Endothelial cell of umbilical vein (primary cell): ENCODE data around the gene DAZAP1. TPM values are rescaled to one million over a fixed set of nuclear protein-coding genes. Genes with fewer than 3 reads are reported as not detected.

Source experiments
- BruUV-seq: library from RNA; stranded (reverse); fragments of 400-500 nt; replicated peaks from 2 replicates; lab custom pipeline; 2021; lab: Mats Ljungman, UMichigan
- CTCF ChIA-PET: fragments of 300-600, 350-600 bp; sonication (Branson Sonifier 250); formaldehyde crosslinking; loops from one replicate; lab custom pipeline; 2021; ENCODE audit warnings: antibody characterized with exemption, inconsistent platforms; lab: Charles Lee
- POLR2A ChIA-PET: fragments of 300-600, 350-600 bp; sonication (Branson Sonifier 250); formaldehyde crosslinking; loops from one replicate; lab custom pipeline; 2021; ENCODE audit warnings: antibody characterized with exemption, inconsistent platforms; lab: Charles Lee
- DNase-seq: peaks from one replicate; pipeline ENCODE4 v3.0.0-alpha.2; 2011; ENCODE audit warnings: low read depth, low spot score
- FAIRE-seq: peaks from 2 replicates; lab custom pipeline; 2011; peaks lifted over from hg19 to GRCh38; lab: Jason Lieb, UNC
- H2AFZ ChIP-seq: 2 replicates; pipeline ENCODE4 v1.6.0; 2012; ENCODE audit warnings: low read depth, low read length, control low read depth, inconsistent platforms
- H3K27ac ChIP-seq: 2 replicates; pipeline ENCODE4 v1.5.1; 2011; ENCODE audit warnings: low read depth, mild to moderate bottlenecking, control low read depth, low read length, moderate library complexity; ENCODE audit not compliant: insufficient read depth
- H3K27me3 ChIP-seq, 2 experiments: 2 replicates each; pipeline versions ENCODE4 v1.6.0 to v1.6.1; 2011; ENCODE audit warnings: low read length in 2 of 2, mixed read lengths in 1 of 2; ENCODE audit not compliant: control insufficient read depth in 2 of 2, insufficient read depth in 2 of 2
- H3K36me3 ChIP-seq, 2 experiments: 2 replicates in 1 of 2; 3 replicates in 1 of 2; pipeline ENCODE4 v1.5.1; 2011; ENCODE audit warnings: low read length in 2 of 2, mild to moderate bottlenecking in 1 of 2, moderate library complexity in 1 of 2; ENCODE audit not compliant: control insufficient read depth in 2 of 2, insufficient read depth in 2 of 2; ENCODE audit errors: extremely low read depth in 1 of 2
- H3K4me1 ChIP-seq: 3 replicates; pipeline ENCODE4 v1.5.1; 2011; ENCODE audit warnings: mild to moderate bottlenecking, low read length; ENCODE audit not compliant: control insufficient read depth, insufficient read depth; ENCODE audit errors: extremely low read depth
- H3K4me2 ChIP-seq: 2 replicates; pipeline ENCODE4 v1.6.1; 2011; ENCODE audit warnings: low read length, control low read depth, mixed read lengths; ENCODE audit not compliant: insufficient read depth
- H3K4me3 ChIP-seq, 3 experiments: fragments of 200-600 bp in 1 of 3; sonication (generic), shearing (Covaris generic) in 1 of 3; replicated peaks in 1 of 3; 2 replicates each; pipeline ENCODE4 v1.5.1; 2011 to 2016; ENCODE audit warnings: control low read depth in 3 of 3, low read length in 3 of 3, mild to moderate bottlenecking in 2 of 3, inconsistent platforms in 1 of 3, low read depth in 1 of 3, moderate library complexity in 1 of 3; ENCODE audit not compliant: insufficient read depth in 1 of 3
- H3K79me2 ChIP-seq: 2 replicates; pipeline ENCODE4 v1.6.0; 2012; ENCODE audit warnings: low read length, inconsistent platforms; ENCODE audit not compliant: control insufficient read depth, insufficient read depth
- H3K9ac ChIP-seq: replicated peaks from 2 replicates; pipeline ENCODE3; 2011; ENCODE audit warnings: low read length, control low read depth; ENCODE audit not compliant: insufficient read depth; ENCODE audit errors: extremely low read depth
- H3K9me1 ChIP-seq: replicated peaks from 3 replicates; pipeline ENCODE4 v1.6.0; 2011; ENCODE audit warnings: mild to moderate bottlenecking, low read length; ENCODE audit not compliant: control insufficient read depth, insufficient read depth; ENCODE audit errors: extremely low read depth
- H3K9me3 ChIP-seq: replicated peaks from 2 replicates; pipeline ENCODE4 v1.5.1; 2012; ENCODE audit warnings: low read length, inconsistent platforms; ENCODE audit not compliant: control insufficient read depth, insufficient read depth
- H4K20me1 ChIP-seq: replicated peaks from 2 replicates; pipeline ENCODE3; 2011; ENCODE audit warnings: mild to moderate bottlenecking, low read length; ENCODE audit not compliant: control insufficient read depth, insufficient read depth; ENCODE audit errors: extremely low read depth
- EZH2 ChIP-seq: IDR thresholded peaks from 2 replicates; pipeline ENCODE4 v1.6.1; 2012; ENCODE audit warnings: borderline replicate concordance, low read depth, mild to moderate bottlenecking, moderate library complexity, low read length, inconsistent platforms; ENCODE audit not compliant: severe bottlenecking
- FOS ChIP-seq: IDR thresholded peaks from 2 replicates; pipeline ENCODE4 v1.6.1; 2011; ENCODE audit warnings: mild to moderate bottlenecking, low read length, moderate library complexity, borderline replicate concordance; ENCODE audit not compliant: insufficient read depth
- GATA2 ChIP-seq: IDR thresholded peaks from 2 replicates; pipeline ENCODE4 v1.7.0; 2011; ENCODE audit warnings: low read depth, mild to moderate bottlenecking, moderate library complexity, mixed read lengths, low read length; ENCODE audit not compliant: insufficient read length, insufficient read depth
- JUN ChIP-seq: IDR thresholded peaks from 2 replicates; pipeline ENCODE4 v1.6.1; 2011; ENCODE audit warnings: borderline replicate concordance, low read depth; ENCODE audit not compliant: insufficient read length, insufficient read depth
- MYC ChIP-seq: IDR thresholded peaks from one replicate; pipeline ENCODE4 v1.6.1; 2011; ENCODE audit warnings: mild to moderate bottlenecking, low read depth, low read length
- POLR2A ChIP-seq: IDR thresholded peaks from 2 replicates; pipeline ENCODE4 v1.6.1; 2012; ENCODE audit warnings: low read depth, mild to moderate bottlenecking, control low read depth, low read length
- POLR2AphosphoS5 ChIP-seq: IDR thresholded peaks from 2 replicates; pipeline ENCODE4 v1.6.1; 2012; ENCODE audit warnings: low read depth, mild to moderate bottlenecking, control low read depth, low read length, moderate library complexity; ENCODE audit not compliant: insufficient read depth
- dilution Hi-C: fragments of 300-500 bp; cut with MboI; formaldehyde crosslinking; loops from one replicate; pipeline ENCODE4 v1.15.0; 2019; ENCODE audit warnings: low sequenced_read_pairs; ENCODE audit not compliant: extremely low pct_ligation_motif_present
- intact Hi-C: fragments of 100-400 bp; cut with micrococcal nuclease; formaldehyde crosslinking; loops from one replicate; pipeline ENCODE4 v1.10.0; 2022
- polyA plus RNA-seq, 4 experiments: library from polyadenylated mRNA; depleted of rRNA in 3 of 4; stranded (reverse) in 3 of 4; unstranded in 1 of 4; fragments of >200 nt; gene quantifications; 2 replicates each; pipeline versions ENCODE4 v1.2.1 to v1.2.3, GENCODE V29; 2011 to 2012; ENCODE audit warnings: missing spikeins in 1 of 4
- total RNA-seq: library from RNA; stranded (reverse); gene quantifications from 2 replicates; pipeline ENCODE4 v1.2.3, GENCODE V29; 2021
- TF ChIP-seq, protein P1 (sequence below): IDR thresholded peaks from 2 replicates; pipeline ENCODE4 v1.6.1; 2011; ENCODE audit not compliant: insufficient read depth, insufficient read length
- TF ChIP-seq, protein P2 (sequence below), 2 donors: IDR thresholded peaks; 1 replicate in 1 of 2; 2 replicates in 1 of 2; pipeline ENCODE4 v1.5.1; 2011; ENCODE audit warnings: low read length in 2 of 2, mild to moderate bottlenecking in 2 of 2, moderate library complexity in 2 of 2, control low read depth in 1 of 2, inconsistent platforms in 1 of 2, low read depth in 1 of 2; ENCODE audit not compliant: insufficient read depth in 1 of 2; ENCODE audit errors: extremely low read depth in 1 of 2

DAZAP1 gene
- total and polyA plus RNA-seq, 2 donors (not counting 3 experiments of a cell fraction or from before 2014, with no cell fraction given) = 50.1 to 187 TPM

DNA sequence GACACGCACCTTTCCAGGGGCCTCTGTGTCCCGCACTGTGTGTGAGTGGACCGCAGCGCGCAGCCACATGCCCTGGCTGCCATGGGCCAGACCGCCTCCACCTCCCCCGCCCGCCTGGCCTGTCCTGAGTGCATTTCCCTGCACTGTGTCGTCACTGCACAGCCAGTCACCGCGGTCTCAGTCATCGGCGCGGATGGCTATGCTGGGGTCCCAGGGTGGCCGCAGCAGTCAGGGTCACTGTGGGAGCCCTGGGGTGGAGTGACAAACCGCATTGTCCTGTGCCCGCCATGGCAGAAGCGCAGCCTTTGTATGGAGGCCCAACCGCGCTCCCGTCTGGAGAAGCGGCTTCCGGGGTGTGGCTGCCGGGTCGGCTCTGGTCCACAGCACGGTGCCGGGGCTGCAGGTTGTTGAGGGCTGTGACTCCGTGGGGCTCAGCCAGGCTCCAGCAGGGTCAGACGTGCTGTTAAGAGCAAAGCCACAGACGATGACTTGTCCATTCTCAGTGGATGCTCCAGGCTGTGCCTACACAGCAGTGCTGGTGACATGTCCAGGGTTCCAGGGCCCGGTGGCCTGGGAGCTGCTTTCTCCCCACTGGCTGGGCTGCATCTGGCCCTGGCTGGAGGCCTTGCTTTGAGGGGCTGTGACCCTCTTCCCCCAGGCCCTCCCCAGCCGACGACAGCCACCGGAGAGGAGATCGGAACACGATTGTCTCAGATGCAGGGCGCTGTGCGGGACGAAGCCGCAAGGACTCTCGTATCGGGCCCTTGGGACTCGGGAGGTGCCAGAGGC lies 30.0 kb upstream of the DAZAP1 start:
- no peak overlapping the region for H3K4me2 ChIP-seq
- no peaks in the 10 kb centered on the region for H3K9me3 ChIP-seq
- dilution Hi-C loops (no loop called here), intact Hi-C loops (no loop called here)
- TF ChIP-seq MYC (no peak), FOS (no peak), EZH2 (no peak), POLR2AphosphoS5 (no peak), GATA2 (no peak), JUN (no peak), POLR2A (no peak)
- TF ChIP-seq, protein P1, sequence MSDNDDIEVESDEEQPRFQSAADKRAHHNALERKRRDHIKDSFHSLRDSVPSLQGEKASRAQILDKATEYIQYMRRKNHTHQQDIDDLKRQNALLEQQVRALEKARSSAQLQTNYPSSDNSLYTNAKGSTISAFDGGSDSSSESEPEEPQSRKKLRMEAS = no peak
- TF ChIP-seq, protein P2, sequence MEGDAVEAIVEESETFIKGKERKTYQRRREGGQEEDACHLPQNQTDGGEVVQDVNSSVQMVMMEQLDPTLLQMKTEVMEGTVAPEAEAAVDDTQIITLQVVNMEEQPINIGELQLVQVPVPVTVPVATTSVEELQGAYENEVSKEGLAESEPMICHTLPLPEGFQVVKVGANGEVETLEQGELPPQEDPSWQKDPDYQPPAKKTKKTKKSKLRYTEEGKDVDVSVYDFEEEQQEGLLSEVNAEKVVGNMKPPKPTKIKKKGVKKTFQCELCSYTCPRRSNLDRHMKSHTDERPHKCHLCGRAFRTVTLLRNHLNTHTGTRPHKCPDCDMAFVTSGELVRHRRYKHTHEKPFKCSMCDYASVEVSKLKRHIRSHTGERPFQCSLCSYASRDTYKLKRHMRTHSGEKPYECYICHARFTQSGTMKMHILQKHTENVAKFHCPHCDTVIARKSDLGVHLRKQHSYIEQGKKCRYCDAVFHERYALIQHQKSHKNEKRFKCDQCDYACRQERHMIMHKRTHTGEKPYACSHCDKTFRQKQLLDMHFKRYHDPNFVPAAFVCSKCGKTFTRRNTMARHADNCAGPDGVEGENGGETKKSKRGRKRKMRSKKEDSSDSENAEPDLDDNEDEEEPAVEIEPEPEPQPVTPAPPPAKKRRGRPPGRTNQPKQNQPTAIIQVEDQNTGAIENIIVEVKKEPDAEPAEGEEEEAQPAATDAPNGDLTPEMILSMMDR (IDR thresholded peaks at IDR 0.05; ENCODE audit: extremely low read depth in 1 of 2, insufficient read depth in 1 of 2, low read depth in 1 of 2, low read length in 2 of 2) = no peak
- ChIA-PET POLR2A (no interaction called here), CTCF (no interaction called here)
- no peaks in the 10 kb centered on the region for H3K27me3 ChIP-seq
- H3K36me3 ChIP-seq = peaks cover 0 to 21% of the 10 kb centered on the region in 2 experiments
- no peaks in the 10 kb centered on the region for H3K79me2 ChIP-seq
- no peaks in the 10 kb centered on the region for H3K9me1 ChIP-seq
- DNase-seq = no peak
- no peak overlapping the region for H3K9ac ChIP-seq
- H4K20me1 ChIP-seq = no peaks in the 10 kb centered on the region
- no peak overlapping the region for H3K27ac ChIP-seq
- no peak for FAIRE-seq
- no peaks in the 10 kb centered on the region for H3K4me1 ChIP-seq
- no TSS peak for BruUV-seq
- no peak overlapping the region for H2AFZ ChIP-seq
- no peak overlapping the region for H3K4me3 ChIP-seq
